GM19372 (cell line): ENCODE data around the gene DUS4L.
"Not testable (repeated sequence)": the region's sequence is repeated elsewhere in the genome, so short reads cannot be mapped to it uniquely, and the experiment has no call there.

Experiments
- ATAC-seq: cut with Tn5 transposase; IDR thresholded peaks from one replicate; pipeline ENCODE4 v1.9.1; 2021; ENCODE audit warnings: mild to moderate bottlenecking, low read depth, moderate library complexity; ENCODE audit not compliant: unreplicated experiment

DUS4L gene

GRCh38 chr7:107563775-107564552 lies at the start of gene DUS4L, which contains the start of gene COG5:
DUS4L (plus strand) TSS chr7:107563971; CDS start chr7:107567071, 3,100 bp downstream.
COG5 (minus strand) TSS chr7:107563920; CDS start chr7:107563896, 24 bp downstream.
- ATAC-seq = peak; percentile 94

GRCh38 chr7:107526672-107527071 lies 37.1 kb upstream of the DUS4L start:
- ATAC-seq = no peak

- ATAC-seq = no peak
Observed at GRCh38 chr7:107527196-107527595, 36.6 kb upstream of the DUS4L start.

- no peak for ATAC-seq
Observed at GRCh38 chr7:107528461-107528860, 35.3 kb upstream of the DUS4L start.

- ATAC-seq = no peak
Observed at GRCh38 chr7:107530751-107531150, 33.0 kb upstream of the DUS4L start.

GRCh38 chr7:107534139-107534538 lies 29.6 kb upstream of the DUS4L start:
- ATAC-seq = no peak

- ATAC-seq = not testable (repeated sequence)
Observed at GRCh38 chr7:107537228-107537627, 26.5 kb upstream of the DUS4L start.

- ATAC-seq = no peak
Observed at GRCh38 chr7:107538001-107538400, 25.8 kb upstream of the DUS4L start.

GRCh38 chr7:107543338-107543993 lies 20.3 kb upstream of the DUS4L start:
- no peak for ATAC-seq

- ATAC-seq = no peak
Observed at GRCh38 chr7:107544848-107545591, 18.8 kb upstream of the DUS4L start.

- ATAC-seq = no peak
Observed at GRCh38 chr7:107551936-107552335, 11.8 kb upstream of the DUS4L start.

GRCh38 chr7:107555893-107556292 lies 7.9 kb upstream of the DUS4L start:
- ATAC-seq = no peak

- ATAC-seq = no peak
Observed at GRCh38 chr7:107559864-107560263, 3.9 kb upstream of the DUS4L start.

GRCh38 chr7:107560898-107561516 lies 2.8 kb upstream of the DUS4L start:
- no peak for ATAC-seq

- ATAC-seq = peak; percentile 56
Observed at GRCh38 chr7:107563081-107563774, 543 bp upstream of the DUS4L start.

- no peak for ATAC-seq
Observed at GRCh38 chr7:107564553-107565298, 955 bp downstream of the DUS4L start.

GRCh38 chr7:107570298-107570697 lies 6.5 kb downstream of the DUS4L start:
- no peak for ATAC-seq

GRCh38 chr7:107573537-107573936 lies 9.8 kb downstream of the DUS4L start:
- ATAC-seq = no peak

GRCh38 chr7:107579554-107579884 lies 15.7 kb downstream of the DUS4L start:
- no peak for ATAC-seq
